Spinal cord (tissue), 10 donors: Measurements from ENCODE around the gene VMP1. TPM values are rescaled to one million over a fixed set of nuclear protein-coding genes. Genes with fewer than 3 reads are reported as not detected.
"Not testable (repeated sequence)": the region's sequence is repeated elsewhere in the genome, so short reads cannot be mapped to it uniquely, and the experiment has no call there.

Experiments used
- DNase-seq, 6 donors: peaks; one replicate each; pipeline versions ENCODE4 v3.0.0 to v3.0.0-alpha.2; 2013 to 2015; ENCODE audit warnings: low spot score in 6 of 6, low read depth in 4 of 6
- H3K27ac ChIP-seq: one replicate; pipeline ENCODE4 v1.5.1; 2013; ENCODE audit warnings: low read depth, low read length, control low read depth
- H3K27me3 ChIP-seq: one replicate; pipeline ENCODE4 v1.6.1; 2013; ENCODE audit warnings: low read length; ENCODE audit not compliant: control insufficient read depth, insufficient read depth
- H3K36me3 ChIP-seq: one replicate; pipeline ENCODE4 v1.6.1; 2013; ENCODE audit warnings: low read length; ENCODE audit not compliant: control insufficient read depth, insufficient read depth
- H3K4me1 ChIP-seq: one replicate; pipeline ENCODE4 v1.6.1; 2013; ENCODE audit warnings: low read length; ENCODE audit not compliant: control insufficient read depth, insufficient read depth
- H3K4me3 ChIP-seq: one replicate; pipeline ENCODE4 v1.5.1; 2013; ENCODE audit warnings: low read depth, low read length, control low read depth
- H3K9me3 ChIP-seq: one replicate; pipeline ENCODE4 v1.6.1; 2013; ENCODE audit warnings: low read length; ENCODE audit not compliant: control insufficient read depth, insufficient read depth
- WGBS: methylation state at CpG from one replicate; pipeline ENCODE4 v1.1.5; 2013; ENCODE audit warnings: missing lambda C conversion rate; ENCODE audit not compliant: insufficient coverage; 5-methylcytosine and 5-hydroxymethylcytosine counted together
- polyA plus RNA-seq, 2 donors: library from polyadenylated mRNA; unstranded; fragments of 120-200 nt; gene quantifications; one replicate each; pipeline ENCODE4 v1.2.1, GENCODE V29; 2013; ENCODE audit not compliant: insufficient read length in 2 of 2
- total RNA-seq, 2 donors: library from RNA; depleted of rRNA in 1 of 2; stranded (reverse); fragments of 120-200 nt in 1 of 2; fragments of >200 nt in 1 of 2; gene quantifications; one replicate each; pipeline versions ENCODE4 v1.2.3 to v1.2.4, GENCODE V29; 2013 to 2014
- donor health status: healthy.

The VMP1 gene
- total and polyA plus RNA-seq, 4 donors = 89.4 to 227 (median 95.9) TPM

GRCh38 chr17:59827721-59828477, 120.4 kb downstream of the VMP1 start:
- Histone ChIP-seq H3K27me3 (no peaks in the 10 kb centered on the region), H3K4me1 (peaks cover 7% of the 10 kb centered on the region), H3K9me3 (no peaks in the 10 kb centered on the region), H3K27ac (no peak overlapping the region), H3K4me3 (no peak overlapping the region), H3K36me3 (no peaks in the 10 kb centered on the region)
- peak in 1 of 6 donors; percentile 37 for DNase-seq
- WGBS = 95% methylated on average over 4 of the region's 5 CpGs

- no peak for DNase-seq
- H3K27me3 ChIP-seq = no peaks in the 10 kb centered on the region
- peaks cover 7% of the 10 kb centered on the region for H3K4me1 ChIP-seq
- H3K36me3 ChIP-seq = no peaks in the 10 kb centered on the region
- H3K27ac ChIP-seq = no peak overlapping the region
- WGBS = no CpG with 5 or more reads among the region's 2 CpGs
- no peaks in the 10 kb centered on the region for H3K9me3 ChIP-seq
- H3K4me3 ChIP-seq = no peak overlapping the region
Measured at GRCh38 chr17:59828478-59828760, 121.0 kb downstream of the VMP1 start.

- H3K27me3 ChIP-seq, H3K4me1 ChIP-seq, H3K4me3 ChIP-seq, H3K9me3 ChIP-seq, H3K27ac ChIP-seq, DNase-seq, H3K36me3 ChIP-seq: not testable (repeated sequence)
- WGBS = no CpG with 5 or more reads among the region's 7 CpGs
Measured at GRCh38 chr17:59828819-59829216, 121.4 kb downstream of the VMP1 start.

GRCh38 chr17:59829217-59830006, 122.0 kb downstream of the VMP1 start:
- H3K4me1 ChIP-seq = peaks cover 7% of the 10 kb centered on the region
- no peak overlapping the region for H3K4me3 ChIP-seq
- DNase-seq = peak in 1 of 6 donors; percentile 87
- no CpG with 5 or more reads among the region's 4 CpGs for WGBS
- H3K36me3 ChIP-seq = peaks cover 3% of the 10 kb centered on the region
- no peaks in the 10 kb centered on the region for H3K9me3 ChIP-seq
- no peaks in the 10 kb centered on the region for H3K27me3 ChIP-seq
- H3K27ac ChIP-seq = peak overlapping the region; percentile 22

GRCh38 chr17:59830007-59830630, 122.7 kb downstream of the VMP1 start:
- WGBS = 100% methylated on average over 1 of the region's 3 CpGs
- no peaks in the 10 kb centered on the region for H3K9me3 ChIP-seq
- H3K27me3 ChIP-seq = no peaks in the 10 kb centered on the region
- peak overlapping the region; percentile 22 for H3K27ac ChIP-seq
- peaks cover 3% of the 10 kb centered on the region for H3K36me3 ChIP-seq
- H3K4me1 ChIP-seq = peaks cover 7% of the 10 kb centered on the region
- DNase-seq = no peak
- no peak overlapping the region for H3K4me3 ChIP-seq

- no peaks in the 10 kb centered on the region for H3K9me3 ChIP-seq
- no peaks in the 10 kb centered on the region for H3K27me3 ChIP-seq
- no peak for DNase-seq
- H3K27ac ChIP-seq = no peak overlapping the region
- peaks cover 7% of the 10 kb centered on the region for H3K4me1 ChIP-seq
- no CpG with 5 or more reads among the region's 1 CpG for WGBS
- H3K4me3 ChIP-seq = no peak overlapping the region
- peaks cover 3% of the 10 kb centered on the region for H3K36me3 ChIP-seq
Measured at GRCh38 chr17:59830846-59831486, 123.5 kb downstream of the VMP1 start.

- H3K27me3 ChIP-seq = no peaks in the 10 kb centered on the region
- no peak overlapping the region for H3K27ac ChIP-seq
- no peaks in the 10 kb centered on the region for H3K9me3 ChIP-seq
- DNase-seq = no peak
- H3K4me1 ChIP-seq = peaks cover 7% of the 10 kb centered on the region
- H3K36me3 ChIP-seq = peaks cover 3% of the 10 kb centered on the region
- no peak overlapping the region for H3K4me3 ChIP-seq
- no CpG with 5 or more reads among the region's 4 CpGs for WGBS
Measured at GRCh38 chr17:59832883-59833379, 125.5 kb downstream of the VMP1 start.

- H3K27ac ChIP-seq = peak overlapping the region; percentile 91
- peak overlapping the region; percentile 34 for H3K4me3 ChIP-seq
- 24% methylated on average over 2 of the region's 8 CpGs for WGBS
- peak in 1 of 6 donors; percentile 79 for DNase-seq
- no peaks in the 10 kb centered on the region for H3K4me1 ChIP-seq
- H3K27me3 ChIP-seq = no peaks in the 10 kb centered on the region
- peaks cover 10% of the 10 kb centered on the region for H3K36me3 ChIP-seq
- H3K9me3 ChIP-seq = no peaks in the 10 kb centered on the region
Measured at GRCh38 chr17:59837308-59838051, 130.0 kb downstream of the VMP1 start.
